DOHH2 (cell line): ENCODE data around the gene CMIP.

Experiments used
- H3F3A ChIP-seq: fragments of 200-600 bp; sonication (generic), shearing (Covaris generic); 2 replicates; pipeline ENCODE4 v1.6.0; 2016; ENCODE audit warnings: antibody characterized with exemption, mild to moderate bottlenecking; ENCODE audit not compliant: control insufficient read depth, insufficient read depth
- H3K27ac ChIP-seq: fragments of 200-600 bp; sonication (generic); 2 replicates; pipeline ENCODE4 v1.5.1; 2014; ENCODE audit warnings: low read depth, mild to moderate bottlenecking, low read length, moderate library complexity
- H3K27me3 ChIP-seq: fragments of 200-600 bp; sonication (generic); 2 replicates; pipeline ENCODE4 v1.6.1; 2014; ENCODE audit warnings: mild to moderate bottlenecking, low read length, mixed read lengths; ENCODE audit not compliant: control insufficient read depth
- H3K36me3 ChIP-seq: fragments of 200-600 bp; sonication (generic); 2 replicates; pipeline ENCODE4 v1.6.1; 2014; ENCODE audit warnings: mild to moderate bottlenecking, low read length, moderate library complexity, mixed read lengths; ENCODE audit not compliant: control insufficient read depth
- H3K4me1 ChIP-seq: fragments of 200-600 bp; sonication (generic); 2 replicates; pipeline ENCODE4 v1.6.1; 2014; ENCODE audit warnings: mild to moderate bottlenecking, low read length, mixed read lengths; ENCODE audit not compliant: control insufficient read depth
- H3K4me2 ChIP-seq: fragments of 200-600 bp; sonication (generic); 2 replicates; pipeline ENCODE4 v1.6.0; 2014; ENCODE audit warnings: mild to moderate bottlenecking, low read length, moderate library complexity
- H3K4me3 ChIP-seq: fragments of 200-600 bp; sonication (generic); 2 replicates; pipeline ENCODE4 v1.5.1; 2014; ENCODE audit warnings: mild to moderate bottlenecking, low read length, mixed read lengths
- H3K79me2 ChIP-seq: fragments of 200-600 bp; sonication (generic); 2 replicates; pipeline ENCODE4 v1.6.1; 2014; ENCODE audit warnings: mild to moderate bottlenecking, low read length, mixed read lengths; ENCODE audit not compliant: control insufficient read depth
- H3K9me2 ChIP-seq: fragments of 200-600 bp; sonication (generic); replicated peaks from 2 replicates; pipeline ENCODE4 v1.6.1; 2014; ENCODE audit warnings: mild to moderate bottlenecking, low read length, mixed read lengths; ENCODE audit not compliant: control insufficient read depth
- H3K9me3 ChIP-seq: fragments of 200-600 bp; sonication (generic); 2 replicates; pipeline ENCODE4 v1.6.1; 2014; ENCODE audit warnings: antibody characterized with exemption, low read length, mixed read lengths; ENCODE audit not compliant: control insufficient read depth, insufficient read depth
- H4K20me1 ChIP-seq: fragments of 200-600 bp; sonication (generic); 2 replicates; pipeline ENCODE4 v1.6.0; 2014; ENCODE audit warnings: low read depth, mild to moderate bottlenecking, antibody characterized with exemption, low read length, moderate library complexity; ENCODE audit not compliant: control insufficient read depth, insufficient read depth
- EZH2phosphoT487 ChIP-seq: fragments of 200-600 bp; sonication (generic); IDR thresholded peaks from 2 replicates; pipeline ENCODE4 v1.6.1; 2017; ENCODE audit warnings: borderline replicate concordance, mild to moderate bottlenecking, antibody characterized with exemption, low read length, moderate library complexity, mixed read lengths
- TF ChIP-seq, protein P1 (sequence below): fragments of 200-600 bp; sonication (generic); IDR thresholded peaks from one replicate; pipeline ENCODE4 v1.5.1; 2014; ENCODE audit warnings: antibody characterized with exemption, mild to moderate bottlenecking, low read depth, low read length; ENCODE audit not compliant: poor library complexity, severe bottlenecking

CMIP gene

DNA sequence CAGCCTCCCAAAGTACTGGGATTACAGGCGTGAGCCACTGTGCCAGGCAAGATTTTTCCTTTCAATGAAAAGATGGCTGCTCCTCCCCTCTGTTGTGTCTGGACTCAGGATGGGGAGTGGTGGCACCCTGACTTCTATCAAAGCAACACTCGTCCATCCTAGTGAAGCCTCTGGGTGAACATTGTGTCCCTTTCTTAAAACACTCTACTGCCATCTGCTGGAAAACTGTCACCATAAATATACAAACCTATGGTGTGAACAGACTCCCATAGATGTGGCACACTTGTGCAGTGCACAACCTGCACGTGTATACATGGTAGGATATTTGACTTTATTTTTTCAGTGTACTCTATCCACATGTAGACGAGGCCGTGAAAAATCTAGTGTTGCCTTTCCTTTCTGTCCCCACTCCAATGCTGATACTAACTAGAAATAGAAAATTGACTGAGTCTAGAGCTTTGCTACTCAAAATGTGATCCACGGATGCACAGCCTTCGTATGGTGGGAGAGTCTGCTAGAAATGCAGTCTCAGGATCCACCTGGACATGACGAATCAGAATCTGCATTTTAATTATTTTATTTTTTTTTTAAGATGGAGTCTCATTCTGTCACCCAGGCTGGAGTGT is 278.6 kb downstream of the CMIP start:
- Histone ChIP-seq H4K20me1 (no peaks in the 10 kb centered on the region), H3K27ac (no peak overlapping the region), H3K4me2 (no peak overlapping the region), H3K79me2 (no peaks in the 10 kb centered on the region), H3K9me3 (peaks cover 12% of the 10 kb centered on the region; the same call in 1 of the 2 replicates), H3K4me1 (peaks cover 18% of the 10 kb centered on the region), H3K36me3 (no peaks in the 10 kb centered on the region), H3F3A (peaks cover 4% of the 10 kb centered on the region; the same call in 1 of the 2 replicates), H3K4me3 (no peak overlapping the region), H3K9me2 (no peaks in the 10 kb centered on the region), H3K27me3 (no peaks in the 10 kb centered on the region)
- TF ChIP-seq EZH2phosphoT487: no peak
- TF ChIP-seq, protein P1, sequence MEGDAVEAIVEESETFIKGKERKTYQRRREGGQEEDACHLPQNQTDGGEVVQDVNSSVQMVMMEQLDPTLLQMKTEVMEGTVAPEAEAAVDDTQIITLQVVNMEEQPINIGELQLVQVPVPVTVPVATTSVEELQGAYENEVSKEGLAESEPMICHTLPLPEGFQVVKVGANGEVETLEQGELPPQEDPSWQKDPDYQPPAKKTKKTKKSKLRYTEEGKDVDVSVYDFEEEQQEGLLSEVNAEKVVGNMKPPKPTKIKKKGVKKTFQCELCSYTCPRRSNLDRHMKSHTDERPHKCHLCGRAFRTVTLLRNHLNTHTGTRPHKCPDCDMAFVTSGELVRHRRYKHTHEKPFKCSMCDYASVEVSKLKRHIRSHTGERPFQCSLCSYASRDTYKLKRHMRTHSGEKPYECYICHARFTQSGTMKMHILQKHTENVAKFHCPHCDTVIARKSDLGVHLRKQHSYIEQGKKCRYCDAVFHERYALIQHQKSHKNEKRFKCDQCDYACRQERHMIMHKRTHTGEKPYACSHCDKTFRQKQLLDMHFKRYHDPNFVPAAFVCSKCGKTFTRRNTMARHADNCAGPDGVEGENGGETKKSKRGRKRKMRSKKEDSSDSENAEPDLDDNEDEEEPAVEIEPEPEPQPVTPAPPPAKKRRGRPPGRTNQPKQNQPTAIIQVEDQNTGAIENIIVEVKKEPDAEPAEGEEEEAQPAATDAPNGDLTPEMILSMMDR: peak; percentile 74

DNA sequence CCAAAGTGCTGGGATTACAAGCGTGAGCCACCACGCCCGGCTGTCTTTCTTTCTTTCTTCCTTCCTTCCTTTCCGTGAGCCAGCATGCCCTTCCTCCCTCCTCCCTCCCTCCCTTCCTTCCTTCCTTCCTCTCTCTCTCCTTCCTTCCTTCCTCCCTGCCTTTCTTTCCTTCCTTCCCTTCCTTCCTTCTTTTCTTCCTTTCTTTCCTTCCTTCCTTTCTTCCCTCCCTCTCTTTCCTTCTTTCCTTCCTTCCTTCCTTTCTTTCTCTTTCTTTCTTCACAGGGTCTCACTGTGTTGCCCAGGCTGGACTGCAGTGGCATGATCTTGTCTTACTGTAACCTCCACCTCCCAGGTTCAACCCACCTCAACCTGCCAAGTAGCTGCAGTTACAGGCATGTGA is 283.8 kb downstream of the CMIP start:
- Histone ChIP-seq H3K9me3 (no peaks in the 10 kb centered on the region), H3K4me3 (no peak overlapping the region), H3K27me3 (no peaks in the 10 kb centered on the region), H3K79me2 (no peaks in the 10 kb centered on the region), H4K20me1 (no peaks in the 10 kb centered on the region), H3K27ac (no peak overlapping the region), H3K9me2 (no peaks in the 10 kb centered on the region), H3F3A (peaks cover 6% of the 10 kb centered on the region; the same call in 1 of the 2 replicates), H3K4me1 (peaks cover 43% of the 10 kb centered on the region), H3K36me3 (no peaks in the 10 kb centered on the region), H3K4me2 (no peak overlapping the region)
- TF ChIP-seq EZH2phosphoT487: no peak
- TF ChIP-seq, protein P1: no peak

DNA sequence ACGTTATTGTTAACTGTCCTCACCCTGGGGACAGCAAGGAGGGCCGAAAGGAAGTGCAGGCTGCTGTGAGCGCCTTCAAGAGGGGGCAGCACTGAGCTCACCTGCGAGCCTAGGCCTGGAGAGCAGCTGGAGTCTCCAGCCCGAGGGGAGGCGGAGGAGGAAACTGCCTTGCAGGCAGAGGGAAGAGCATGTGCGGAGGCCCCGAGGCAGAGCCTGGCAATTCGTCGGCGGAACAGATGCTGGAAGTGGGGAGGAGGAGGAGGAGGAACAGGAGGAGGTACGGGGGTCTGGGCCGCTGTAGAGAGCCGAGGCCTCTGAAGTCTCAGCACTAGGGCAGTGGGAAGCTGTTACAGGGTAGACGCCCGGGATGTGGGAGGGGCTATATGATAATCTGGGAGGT is 284.8 kb downstream of the CMIP start:
- no peaks in the 10 kb centered on the region for H3K9me3 ChIP-seq
- H3K9me2 ChIP-seq: no peaks in the 10 kb centered on the region
- H3K36me3 ChIP-seq: no peaks in the 10 kb centered on the region
- no peak overlapping the region; the same call in 1 of the 2 replicates for H3K4me2 ChIP-seq
- no peaks in the 10 kb centered on the region for H3K27me3 ChIP-seq
- TF ChIP-seq, protein P1: no peak
- TF ChIP-seq EZH2phosphoT487: no peak
- H3F3A ChIP-seq: peaks cover 6% of the 10 kb centered on the region; the same call in 1 of the 2 replicates
- H3K79me2 ChIP-seq: no peaks in the 10 kb centered on the region
- H3K4me1 ChIP-seq: peaks cover 43% of the 10 kb centered on the region
- no peaks in the 10 kb centered on the region for H4K20me1 ChIP-seq
- no peak overlapping the region for H3K27ac ChIP-seq
- no peak overlapping the region for H3K4me3 ChIP-seq
